ENCODE measurements around the gene REEP1. TPM values are rescaled to one million over a fixed set of nuclear protein-coding genes. Genes with fewer than 3 reads are reported as not detected.

The REEP1 gene
- total and polyA plus RNA-seq, 2 of the 4 experiments (the other 2 are of a cell fraction) = under 0.01 to 0.03 TPM

GRCh38 chr2:86241611-86242010, 95.8 kb downstream of the REEP1 start:
- POLR2A ChIA-PET (ENCODE audit: unreplicated experiment) = no interaction called here
- H4K20me1 ChIP-seq (ENCODE audit: insufficient read depth, low read length) = no peaks in the 10 kb centered on the region
- H2AK5ac ChIP-seq (ENCODE audit: low read depth, low read length) = no peak overlapping the region
- no peaks in the 10 kb centered on the region for H3K4me1 ChIP-seq (ENCODE audit: control insufficient read depth, insufficient read depth, low read length)
- no peaks in the 10 kb centered on the region; the same call in 1 of the 2 replicates for H3K9me3 ChIP-seq (ENCODE audit: control insufficient read depth, insufficient read depth, low read length)
- H3K9me1 ChIP-seq (ENCODE audit: insufficient read depth, low read length) = no peaks in the 10 kb centered on the region
- H2BK120ac ChIP-seq (ENCODE audit: low read depth, low read length) = no peak overlapping the region
- no peaks in the 10 kb centered on the region for H3K36me3 ChIP-seq (ENCODE audit: control insufficient read depth, insufficient read depth, low read length)
- no peak for DNase-seq
- H3K4me3 ChIP-seq (ENCODE audit: insufficient read depth, low read depth, low read length) = no peak overlapping the region
- H3K14ac ChIP-seq (replicated peaks; ENCODE audit: low read depth, low read length) = no peak overlapping the region
- H3K27ac ChIP-seq (ENCODE audit: insufficient read depth, low read length) = no peak overlapping the region
- no peak overlapping the region for H2BK20ac ChIP-seq (ENCODE audit: low read depth, low read length)
- dilution Hi-C loops (cut with HindIII; ENCODE audit: low sequenced_read_pairs, unreplicated experiment) (no loop called here), intact Hi-C loops (cut with micrococcal nuclease) (no loop called here), in situ Hi-C loops (cut with MboI; ENCODE audit: low sequenced_read_pairs) (no loop called here)
- no peak overlapping the region for H3K18ac ChIP-seq (ENCODE audit: low read depth, low read length)
- no peak overlapping the region for H3K4me2 ChIP-seq (ENCODE audit: low read depth, low read length)
- no peak overlapping the region for H3K23ac ChIP-seq (ENCODE audit: low read depth, low read length)
- no peak overlapping the region for H4K5ac ChIP-seq (ENCODE audit: low read depth, low read length)
- 70% methylated on average over 2 of the region's 6 CpGs; no CpG with 5 or more reads in 1 of the 2 experiments for WGBS, 2 experiments (ENCODE audit: extremely low coverage in 2 of 2, insufficient read length in 1 of 2)
- peak overlapping the region; percentile 28 for H2AK9ac ChIP-seq (replicated peaks; ENCODE audit: low read depth, low read length, poor library complexity)
- no peak overlapping the region for H4K8ac ChIP-seq (ENCODE audit: low read depth in 2 of 2, low read length in 2 of 2)
- H2AFZ ChIP-seq (replicated peaks; ENCODE audit: low read length, poor library complexity) = peak overlapping the region; percentile 43
- no peak for ATAC-seq (ENCODE audit: low read depth)
- H3K9ac ChIP-seq (ENCODE audit: low read depth, low read length) = no peak overlapping the region
- CTCF ChIA-PET = no interaction called here
- H3K27me3 ChIP-seq (ENCODE audit: control insufficient read depth, insufficient read depth, low read length) = peaks cover 38% of the 10 kb centered on the region
- no peak overlapping the region for H3K4ac ChIP-seq (ENCODE audit: low read depth, low read length)
- TF ChIP-seq USF2 (IDR thresholded peaks at IDR 0.05; ENCODE audit: low read depth, low read length) = no peak
- TF ChIP-seq MXI1 (IDR thresholded peaks at IDR 0.05; ENCODE audit: borderline replicate concordance, low read depth, low read length) = no peak
- no peak for TF ChIP-seq SMC3 (IDR thresholded peaks at IDR 0.05; ENCODE audit: low read depth, low read length)
- no peak for TF ChIP-seq RAD21 (IDR thresholded peaks at IDR 0.05; ENCODE audit: low read length)
- no peak for TF ChIP-seq ELK1 (IDR thresholded peaks at IDR 0.05; ENCODE audit: borderline replicate concordance, low read depth, low read length)
- no peak for TF ChIP-seq MAZ (IDR thresholded peaks at IDR 0.05; ENCODE audit: borderline replicate concordance, low read depth, low read length)
- TF ChIP-seq POLR2A (IDR thresholded peaks at IDR 0.05; ENCODE audit: low read depth, low read length) = no peak
- TF ChIP-seq MAFK (IDR thresholded peaks at IDR 0.05; ENCODE audit: low read depth, low read length) = no peak
- no peak for TF ChIP-seq FOS (IDR thresholded peaks at IDR 0.05; ENCODE audit: low read depth, low read length)
- no peak for TF ChIP-seq NFE2L2 (IDR thresholded peaks at IDR 0.05; ENCODE audit: low read depth, low read length)
- no peak for TF ChIP-seq RFX5 (IDR thresholded peaks at IDR 0.05; ENCODE audit: low read depth, low read length)
- no peak for TF ChIP-seq CEBPB (IDR thresholded peaks at IDR 0.05; ENCODE audit: low read depth, low read length)
- no peak for TF ChIP-seq CHD1 (IDR thresholded peaks at IDR 0.05; ENCODE audit: low read depth, low read length)
- no peak for TF ChIP-seq BHLHE40 (IDR thresholded peaks at IDR 0.05; ENCODE audit: low read depth, low read length)
- H4K91ac ChIP-seq (ENCODE audit: insufficient read depth, low read depth, low read length) = no peak overlapping the region
- H3K79me1 ChIP-seq (ENCODE audit: low read depth in 1 of 2, low read length in 2 of 2) = no peaks in the 10 kb centered on the region
- H2BK5ac ChIP-seq (ENCODE audit: low read depth, low read length, poor library complexity, severe bottlenecking) = no peak overlapping the region
- H2BK15ac ChIP-seq (ENCODE audit: low read depth, low read length) = no peak overlapping the region
- no peak overlapping the region for H3K56ac ChIP-seq (ENCODE audit: extremely low read depth, insufficient read depth, low read length)
- no TSS peak for BruUV-seq (replicated peaks)

Data from IMR-90 (cell line).